ENCODE measurements around the gene OTULIN. TPM values are rescaled to one million over a fixed set of nuclear protein-coding genes. Genes with fewer than 3 reads are reported as not detected.

OTULIN gene
- total and polyA plus RNA-seq, 2 of the 8 experiments (the other 6 are each of a cell fraction or from before 2014, with no cell fraction given), result 5.2 to 34.8 TPM

DNA sequence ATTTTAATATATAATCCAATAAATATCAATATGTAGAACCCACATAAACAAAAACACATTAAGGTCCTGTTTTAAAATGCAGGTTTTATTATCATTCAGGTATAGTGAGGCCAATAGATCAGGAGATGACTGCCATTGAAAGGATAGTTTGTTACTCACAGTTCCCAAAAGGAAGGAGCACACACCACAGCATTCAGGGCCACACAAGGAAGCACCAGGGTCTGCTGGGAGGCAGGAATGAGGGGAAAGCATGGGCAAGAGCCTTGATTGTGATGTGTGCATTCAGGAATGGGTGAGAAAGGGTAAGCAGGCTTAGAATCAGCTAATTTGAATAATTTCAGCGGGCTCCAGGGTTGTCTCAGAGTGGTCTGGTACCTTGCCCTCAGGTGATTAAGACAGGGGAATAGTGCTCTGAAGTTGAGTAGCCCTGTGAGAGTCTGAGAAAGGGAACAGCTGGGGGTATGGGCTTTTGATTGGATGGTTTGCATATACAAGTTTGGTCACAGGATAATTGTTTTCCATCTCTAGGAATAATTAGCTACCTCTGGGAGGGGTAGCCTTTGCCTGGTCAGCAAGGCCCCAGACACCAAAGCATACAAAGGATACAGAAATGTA lies 19.8 kb upstream of the OTULIN start:
- Histone ChIP-seq H2BK20ac (ENCODE audit: low read length) (no peak overlapping the region), H3K4me3 (ENCODE audit: extremely low read depth in 1 of 4, insufficient read depth in 2 of 4, low read depth in 3 of 4, low read length in 4 of 4) (no peak overlapping the region), H3K23ac (ENCODE audit: insufficient read length) (no peak overlapping the region), H2BK120ac (replicated peaks; ENCODE audit: low read depth, low read length) (no peak overlapping the region), H2BK5ac (ENCODE audit: low read depth, low read length) (no peak overlapping the region), H4K5ac (ENCODE audit: insufficient read length, low read depth, low read length) (no peak overlapping the region), H3K23me2 (ENCODE audit: low read depth, low read length) (no peaks in the 10 kb centered on the region), H3K4ac (replicated peaks; ENCODE audit: insufficient read length, low read depth, low read length) (no peak overlapping the region), H4K8ac (ENCODE audit: extremely low read depth, insufficient read depth, low read length) (no peak overlapping the region), H2BK12ac (ENCODE audit: low read depth, low read length) (no peak overlapping the region), H3K9ac (replicated peaks in 1 of 4; ENCODE audit: extremely low read depth in 1 of 4, low read depth in 3 of 4, low read length in 3 of 4) (no peak overlapping the region), H3K4me2 (ENCODE audit: insufficient read depth in 1 of 2, low read depth in 2 of 2, low read length in 2 of 2) (no peak overlapping the region), H3K14ac (ENCODE audit: insufficient read length) (no peak overlapping the region), H3K36me3 (ENCODE audit: control insufficient read depth in 2 of 4, insufficient read depth in 4 of 4, low read length in 3 of 4) (no peaks in the 10 kb centered on the region), H3K27me3 (replicated peaks in 1 of 4; ENCODE audit: control insufficient read depth in 3 of 4, extremely low read depth in 1 of 4, insufficient read depth in 3 of 4, low read length in 3 of 4) (no peaks in the 10 kb centered on the region), H4K20me1 (replicated peaks in 1 of 2; ENCODE audit: control insufficient read depth in 1 of 2, insufficient read depth in 2 of 2, low read length in 2 of 2) (no peaks in the 10 kb centered on the region), H4K91ac (replicated peaks; ENCODE audit: insufficient read length, low read length) (no peak overlapping the region), H3K79me1 (ENCODE audit: low read depth, low read length) (no peaks in the 10 kb centered on the region), H3K27ac (ENCODE audit: low read depth, low read length) (no peak overlapping the region), H2AK5ac (ENCODE audit: low read depth, low read length) (no peak overlapping the region), H3K79me2 (ENCODE audit: control insufficient read depth in 1 of 2, insufficient read depth in 2 of 2, low read length in 2 of 2) (no peaks in the 10 kb centered on the region), H2BK15ac (ENCODE audit: low read length) (no peak overlapping the region), H3K4me1 (replicated peaks in 1 of 4; ENCODE audit: control insufficient read depth in 3 of 4, insufficient read depth in 4 of 4, low read length in 3 of 4) (peaks cover 0 to 3% (median 0%) of the 10 kb centered on the region in 4 experiments; a peak in 2 of 7 replicates), H3K9me3 (ENCODE audit: insufficient read depth in 2 of 2, low read depth in 1 of 2, low read length in 1 of 2) (no peaks in the 10 kb centered on the region), H3K56ac (replicated peaks; ENCODE audit: insufficient read length, low read depth, low read length) (no peak overlapping the region), H2AFZ (ENCODE audit: low read length) (0 out of 2 replicates have a peak overlapping the region, but pooled peaks have one; percentile 58), H3K18ac (ENCODE audit: extremely low read depth, low read length) (no peak overlapping the region)
- ChIA-PET POLR2A (ENCODE audit: partially characterized antibody) (no interaction called here), CTCF (ENCODE audit: partially characterized antibody) (interaction anchor here (0.8 to 1.4 kb wide), 4 partner anchors 33 to 668 kb away, joined by 3 to 6 read pairs (median 3); no protein-coding TSS in a partner anchor)
- WGBS, 2 experiments (ENCODE audit: extremely low coverage in 1 of 2, insufficient coverage in 1 of 2, insufficient read length in 1 of 2, insufficient replicate concordance in 2 of 2, low coverage in 1 of 2, low lambda C conversion rate in 2 of 2, missing lambda C conversion rate in 1 of 2), result 89% methylated on average over 1 of the region's 1 CpG; no CpG with 5 or more reads in 1 of the 2 experiments
- TF ChIP-seq TCF12 (IDR thresholded peaks at IDR 0.05; ENCODE audit: low read depth, low read length), result no peak
- DNase-seq (ENCODE audit: low read depth in 1 of 2, low spot score in 2 of 2) (no peak), FAIRE-seq (no peak)
